ENCODE measurements around the gene OGFOD2.

The OGFOD2 gene

GRCh38 chr12:122989225-122989839, 14.3 kb downstream of the OGFOD2 start:
- FAIRE-seq = no peak

- FAIRE-seq = no peak
Observed at GRCh38 chr12:122989874-122990419, 14.9 kb downstream of the OGFOD2 start.

- FAIRE-seq = no peak
Observed at GRCh38 chr12:122990561-122990960, 15.5 kb downstream of the OGFOD2 start.

GRCh38 chr12:122990961-122991622, 16.0 kb downstream of the OGFOD2 start:
- no peak for FAIRE-seq

GRCh38 chr12:122991623-122992275, 16.7 kb downstream of the OGFOD2 start:
- FAIRE-seq = no peak

GRCh38 chr12:122992386-122992785, 17.3 kb downstream of the OGFOD2 start:
- FAIRE-seq = no peak

- FAIRE-seq = no peak
Observed at GRCh38 chr12:122994140-122994675, 19.2 kb downstream of the OGFOD2 start.

- no peak for FAIRE-seq
Observed at GRCh38 chr12:122994781-122995502, 19.9 kb downstream of the OGFOD2 start.

- FAIRE-seq = no peak
Observed at GRCh38 chr12:122995503-122996187, 20.6 kb downstream of the OGFOD2 start.

GRCh38 chr12:122996188-122996601, 21.2 kb downstream of the OGFOD2 start:
- no peak for FAIRE-seq

GRCh38 chr12:122996621-122997342, 21.7 kb downstream of the OGFOD2 start:
- FAIRE-seq = no peak

- FAIRE-seq = no peak
Observed at GRCh38 chr12:122997343-122998250, 22.6 kb downstream of the OGFOD2 start.

GRCh38 chr12:122998316-122998715, 23.3 kb downstream of the OGFOD2 start:
- no peak for FAIRE-seq

- no peak for FAIRE-seq
Observed at GRCh38 chr12:122999196-122999946, 24.3 kb downstream of the OGFOD2 start.

- FAIRE-seq = no peak
Observed at GRCh38 chr12:122999986-123000420, 25.0 kb downstream of the OGFOD2 start.

- FAIRE-seq = no peak
Observed at GRCh38 chr12:123000578-123000977, 25.5 kb downstream of the OGFOD2 start.

- FAIRE-seq = no peak
Observed at GRCh38 chr12:123001464-123001863, 26.4 kb downstream of the OGFOD2 start.

- FAIRE-seq = no peak
Observed at GRCh38 chr12:123003257-123003656, 28.2 kb downstream of the OGFOD2 start.

- no peak for FAIRE-seq
Observed at GRCh38 chr12:123004287-123004686, 29.2 kb downstream of the OGFOD2 start.

Measured in endometrium (tissue), 2 donors.